Left forelimb (tissue), 1 donor: Measurements from ENCODE around the gene ARHGEF6.
"Not testable (repeated sequence)": the region's sequence is repeated elsewhere in the genome, so short reads cannot be mapped to it uniquely, and the experiment has no call there.

Experiments
- DNase-seq: peaks from one replicate; pipeline ENCODE4 v3.0.0-alpha.2; 2018; ENCODE audit warnings: low spot score

Gene ARHGEF6, protein sequence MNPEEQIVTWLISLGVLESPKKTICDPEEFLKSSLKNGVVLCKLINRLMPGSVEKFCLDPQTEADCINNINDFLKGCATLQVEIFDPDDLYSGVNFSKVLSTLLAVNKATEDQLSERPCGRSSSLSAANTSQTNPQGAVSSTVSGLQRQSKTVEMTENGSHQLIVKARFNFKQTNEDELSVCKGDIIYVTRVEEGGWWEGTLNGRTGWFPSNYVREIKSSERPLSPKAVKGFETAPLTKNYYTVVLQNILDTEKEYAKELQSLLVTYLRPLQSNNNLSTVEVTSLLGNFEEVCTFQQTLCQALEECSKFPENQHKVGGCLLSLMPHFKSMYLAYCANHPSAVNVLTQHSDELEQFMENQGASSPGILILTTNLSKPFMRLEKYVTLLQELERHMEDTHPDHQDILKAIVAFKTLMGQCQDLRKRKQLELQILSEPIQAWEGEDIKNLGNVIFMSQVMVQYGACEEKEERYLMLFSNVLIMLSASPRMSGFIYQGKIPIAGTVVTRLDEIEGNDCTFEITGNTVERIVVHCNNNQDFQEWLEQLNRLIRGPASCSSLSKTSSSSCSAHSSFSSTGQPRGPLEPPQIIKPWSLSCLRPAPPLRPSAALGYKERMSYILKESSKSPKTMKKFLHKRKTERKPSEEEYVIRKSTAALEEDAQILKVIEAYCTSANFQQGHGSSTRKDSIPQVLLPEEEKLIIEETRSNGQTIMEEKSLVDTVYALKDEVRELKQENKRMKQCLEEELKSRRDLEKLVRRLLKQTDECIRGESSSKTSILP

DNA sequence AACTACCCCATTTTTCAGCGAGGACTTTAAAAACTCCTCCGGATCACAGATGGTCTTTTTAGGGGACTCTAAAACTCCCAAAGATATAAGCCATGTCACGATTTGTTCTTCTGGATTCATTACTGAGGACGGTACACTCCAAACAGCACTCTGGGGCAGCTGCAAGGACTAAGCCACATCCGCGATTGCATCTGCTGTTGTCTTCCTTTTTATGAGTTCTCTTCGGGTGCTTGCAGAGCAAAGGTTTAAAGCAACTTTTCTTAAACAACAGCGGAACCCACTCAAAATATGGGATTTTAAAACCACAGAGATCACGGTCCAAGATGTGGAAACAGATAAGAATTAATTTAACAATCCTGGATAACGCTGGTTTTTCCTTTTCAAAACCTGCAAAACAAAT lies at the start of gene ARHGEF6:
Gene ARHGEF6, minus strand, starts transcription at position 170 of the 400 bp plus-strand sequence. Its CDS starts 50 bp downstream, at position 120.
- no peak for DNase-seq

DNA sequence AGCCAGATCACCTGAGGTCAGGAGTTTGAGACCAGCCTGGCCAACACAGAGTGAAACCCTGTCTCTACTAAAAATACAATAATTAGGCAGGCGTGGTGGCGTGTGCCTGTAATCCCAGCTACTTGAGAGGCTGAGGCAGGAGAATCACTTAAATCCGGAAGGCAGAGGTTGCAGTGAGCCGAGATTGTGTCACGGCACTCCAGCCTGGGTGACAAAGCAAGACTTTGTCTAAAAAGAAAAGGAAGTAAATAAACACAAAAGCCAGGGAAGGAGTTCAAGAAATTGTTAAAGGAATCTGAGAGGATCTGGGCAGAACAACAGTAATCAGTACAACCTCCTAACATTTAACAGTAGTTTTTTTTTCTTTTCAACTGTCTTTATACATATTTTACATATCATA lies 48.7 kb upstream of the ARHGEF6 start:
- DNase-seq, result no peak

DNA sequence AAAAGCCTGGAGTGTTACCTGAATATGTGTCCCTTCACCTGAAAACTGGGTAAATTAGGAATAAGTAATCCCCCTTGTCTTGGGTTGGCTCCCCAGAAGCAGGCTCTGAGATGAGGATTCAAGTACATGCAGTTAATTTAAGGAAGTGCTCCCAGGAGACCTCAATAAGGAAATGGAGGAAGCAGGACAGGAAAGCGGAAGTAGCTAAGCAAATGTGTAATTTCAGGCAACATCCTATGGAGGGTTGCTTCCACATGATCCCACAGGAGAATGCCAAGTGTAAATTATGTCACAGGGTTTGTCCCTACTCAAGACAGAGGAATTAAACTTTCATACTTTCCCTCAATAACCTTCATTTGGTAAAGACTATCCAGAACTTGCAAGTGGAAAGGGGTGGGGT lies 48.1 kb upstream of the ARHGEF6 start:
- DNase-seq, result no peak

DNA sequence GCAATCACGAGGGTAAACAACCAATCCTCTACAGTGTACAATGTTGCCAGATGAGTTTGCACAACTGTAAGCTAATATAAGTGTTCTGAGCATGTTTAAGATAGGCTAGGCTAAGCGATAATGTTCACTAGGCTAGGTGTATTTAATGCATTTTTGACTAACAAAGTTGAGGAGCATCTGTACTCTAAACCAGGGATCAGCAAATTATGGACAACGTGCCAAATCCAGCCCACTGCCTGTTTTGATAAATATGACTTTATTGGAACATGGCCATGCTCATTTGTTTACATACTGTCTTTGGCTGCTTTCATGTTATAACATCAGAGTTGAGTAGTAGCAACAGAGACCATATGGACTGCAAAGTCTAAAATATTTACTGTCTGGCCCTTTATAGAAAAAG lies 46.3 kb upstream of the ARHGEF6 start:
- DNase-seq, result no peak

DNA sequence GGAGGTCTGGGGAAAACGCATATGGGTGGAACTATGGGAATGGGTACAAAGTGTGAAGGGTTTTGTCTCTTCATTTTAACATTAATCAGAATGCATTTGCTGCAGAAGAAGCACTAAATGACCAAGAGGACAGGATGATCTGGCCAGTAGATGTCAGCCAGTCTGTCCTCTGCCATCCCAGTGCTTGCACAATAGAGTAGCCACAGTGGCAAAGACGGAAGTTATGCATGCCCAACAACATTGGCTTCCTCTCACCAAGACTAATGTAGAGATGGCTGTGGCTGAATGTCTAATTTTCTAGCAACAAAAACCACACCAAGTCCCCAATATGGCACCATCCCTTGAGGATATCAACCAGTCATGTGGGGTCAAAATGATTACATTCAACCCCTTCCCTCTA lies 45.0 kb upstream of the ARHGEF6 start:
- no peak for DNase-seq

DNA sequence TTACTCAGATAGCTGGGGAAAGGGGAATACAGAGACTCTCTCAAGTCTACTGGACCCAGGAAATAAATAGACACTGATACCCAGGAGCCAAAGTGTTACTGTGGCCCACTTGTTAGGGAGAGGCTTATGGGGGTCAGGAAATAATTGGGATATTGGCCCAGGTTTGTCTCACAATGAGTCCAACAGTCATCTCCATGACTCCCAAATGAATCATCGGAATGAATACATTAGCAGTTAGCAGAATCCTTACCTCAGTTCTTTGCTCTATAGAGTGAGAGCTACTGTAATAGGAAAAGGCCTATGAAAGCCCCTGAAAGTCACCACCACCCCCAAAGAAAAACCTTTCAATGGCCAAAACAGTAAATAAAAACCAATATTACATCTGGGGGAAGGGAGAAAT lies 42.4 kb upstream of the ARHGEF6 start:
- no peak for DNase-seq

DNA sequence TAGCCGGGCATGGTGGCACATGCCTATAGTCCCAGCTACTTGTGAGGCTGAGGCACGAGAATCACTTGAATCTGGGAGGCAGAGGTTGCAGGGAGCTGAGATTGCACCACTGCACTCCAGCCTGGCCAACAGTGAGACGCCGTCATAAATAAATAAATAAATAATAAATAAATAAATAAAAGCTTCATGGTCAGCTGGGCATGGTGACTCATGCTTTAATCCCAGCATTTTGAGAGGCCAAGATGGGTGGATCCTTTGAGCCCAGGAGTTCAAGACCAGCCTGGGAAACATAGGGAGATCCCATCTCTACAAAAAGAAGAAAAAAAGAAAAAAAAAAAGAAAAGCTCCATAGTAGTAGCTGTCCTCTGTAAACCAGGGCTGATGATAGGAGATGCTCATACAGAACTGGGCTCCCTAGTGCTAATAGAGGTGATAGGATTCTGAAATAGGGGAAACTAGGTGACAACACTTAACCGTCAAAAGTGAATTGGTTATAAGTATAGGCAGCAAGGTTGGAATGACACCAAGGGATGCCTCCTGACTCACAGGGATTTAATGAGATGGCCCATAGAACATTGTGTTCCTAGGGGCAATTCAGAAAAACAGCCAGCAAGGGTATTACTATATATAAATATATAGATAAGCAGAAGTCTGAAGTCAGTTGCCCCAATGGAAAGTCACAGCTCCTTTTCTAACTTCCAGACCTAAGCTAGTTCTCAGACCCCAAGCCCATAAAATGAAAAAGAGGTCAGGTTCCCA lies 41.8 kb upstream of the ARHGEF6 start:
- no peak for DNase-seq

DNA sequence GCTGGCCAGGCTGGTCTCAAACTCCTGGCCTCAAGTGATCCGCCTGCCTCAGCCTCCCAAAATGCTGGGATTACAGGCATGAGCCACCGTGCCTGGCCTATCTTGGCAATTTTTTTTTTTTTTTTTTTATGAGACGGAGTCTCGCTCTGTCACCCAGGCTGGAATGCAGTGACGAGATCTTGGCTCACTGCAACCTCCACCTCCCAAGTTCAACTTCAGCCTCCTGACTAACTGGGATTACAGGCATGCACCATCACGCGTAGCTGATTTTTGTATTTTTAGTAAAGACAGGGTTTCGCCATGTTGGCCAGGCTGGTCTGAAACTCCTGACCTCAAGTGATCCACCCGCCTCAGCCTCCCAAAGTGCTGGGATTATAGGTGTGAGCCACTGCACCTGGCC lies 39.0 kb upstream of the ARHGEF6 start:
- DNase-seq, result not testable (repeated sequence)

DNA sequence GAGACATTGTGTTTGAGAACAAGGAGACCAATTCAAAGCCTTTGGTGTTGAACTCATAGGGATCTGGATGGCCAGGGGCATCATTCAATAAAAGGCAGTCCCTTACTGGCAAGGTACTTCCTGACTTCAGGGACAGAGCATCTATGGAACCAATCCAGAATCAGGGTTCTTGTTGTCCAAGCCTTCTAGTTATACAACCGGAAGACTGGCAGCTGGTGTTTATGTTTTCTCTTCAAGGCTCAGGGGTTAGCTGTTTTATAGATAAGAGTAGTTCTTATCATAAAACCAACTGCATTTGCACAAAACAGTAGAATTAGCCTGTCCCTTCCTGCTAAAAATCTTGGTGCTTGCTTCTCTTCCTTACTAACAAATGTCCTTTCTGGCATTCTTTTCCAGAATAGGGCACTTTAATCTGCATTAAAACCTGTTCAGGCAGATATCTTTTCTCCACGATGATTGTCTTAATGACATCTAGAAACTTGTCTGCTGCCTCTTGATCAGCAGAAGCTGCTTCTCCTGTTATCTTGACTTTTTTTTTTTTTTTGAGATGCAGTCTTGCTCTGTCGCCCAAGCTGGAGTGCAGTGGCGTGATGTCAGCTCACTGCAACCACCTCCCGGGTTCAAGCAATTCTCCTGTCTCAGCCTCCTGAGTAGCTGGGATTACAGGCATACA lies 38.4 kb upstream of the ARHGEF6 start:
- no peak for DNase-seq

DNA sequence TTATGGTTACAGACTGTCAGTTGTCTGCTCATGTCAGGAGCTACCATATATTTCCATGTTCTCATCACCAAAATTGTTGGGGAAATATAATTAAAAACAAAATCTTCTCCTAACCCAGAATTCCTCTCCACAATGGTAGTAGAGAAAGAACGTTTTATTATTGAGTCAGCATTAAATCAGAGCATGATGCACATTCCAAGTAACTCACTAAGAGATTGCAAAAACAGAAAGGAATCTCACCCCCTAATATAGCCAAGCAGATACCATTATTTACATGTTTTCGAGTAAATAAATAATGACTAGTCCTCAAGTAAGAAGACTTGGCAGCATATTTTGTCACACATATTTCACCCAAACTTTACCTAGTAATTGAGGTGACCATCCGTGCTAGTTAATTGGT lies 36.2 kb upstream of the ARHGEF6 start:
- no peak for DNase-seq

DNA sequence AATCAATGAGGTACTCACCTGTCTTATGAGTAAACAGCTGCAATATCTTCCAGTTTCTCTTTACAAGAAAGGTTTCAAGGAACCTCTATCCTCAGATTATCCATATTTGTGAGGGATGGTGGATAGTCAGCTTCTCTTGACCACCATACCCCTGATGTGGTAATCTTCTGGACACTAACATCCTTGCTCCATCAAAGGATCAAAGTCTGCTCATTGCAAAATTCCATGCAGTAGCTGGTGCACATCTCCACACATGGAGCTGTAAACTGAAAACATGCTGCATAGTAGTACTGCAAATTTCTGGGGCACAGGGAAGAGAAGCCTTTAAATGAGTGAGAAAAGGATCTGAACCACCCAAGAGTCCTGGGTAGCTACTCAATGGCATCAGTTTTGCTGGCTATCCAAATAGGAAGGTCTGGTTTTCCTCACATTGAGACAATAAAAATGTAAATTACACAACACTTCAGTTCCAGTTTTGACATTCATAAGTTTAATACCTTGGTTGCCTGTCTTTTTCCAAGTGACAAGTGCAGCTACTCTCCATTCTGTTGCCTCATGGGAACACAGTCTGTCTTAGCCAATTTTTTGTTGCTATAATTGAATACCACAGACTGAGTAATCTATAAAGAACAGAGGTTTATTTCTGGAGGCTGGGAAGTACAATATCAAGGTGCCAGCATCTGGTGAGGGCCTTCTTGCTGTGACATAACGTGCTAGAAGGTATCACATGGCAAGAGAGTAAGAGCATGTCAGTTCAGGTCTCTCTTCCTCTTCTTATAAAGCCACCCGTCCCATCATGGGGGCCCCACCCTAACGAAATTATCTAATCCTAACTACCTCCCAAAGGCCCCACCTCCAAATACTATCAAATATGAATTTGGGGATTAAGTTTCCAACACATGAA lies 34.4 kb upstream of the ARHGEF6 start:
- DNase-seq, result no peak

DNA sequence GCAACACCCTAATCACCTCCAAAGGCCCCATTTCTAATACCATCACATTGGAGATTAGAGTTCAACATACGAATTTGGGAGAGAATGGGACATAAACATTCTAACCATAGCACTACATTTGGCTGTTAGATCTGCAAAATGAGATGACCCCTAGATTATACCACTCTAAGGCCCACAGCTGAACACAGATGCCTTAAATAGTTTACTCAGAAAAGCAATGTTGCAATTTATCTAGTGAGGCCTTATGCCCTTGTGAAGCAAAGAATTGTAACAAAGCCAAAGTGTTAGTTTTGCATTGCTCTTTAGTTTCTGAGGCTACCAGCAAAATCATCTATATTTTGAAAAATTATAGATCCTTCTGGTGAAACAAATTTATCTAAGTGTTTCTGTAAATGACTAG lies 31.6 kb upstream of the ARHGEF6 start:
- DNase-seq, result no peak

DNA sequence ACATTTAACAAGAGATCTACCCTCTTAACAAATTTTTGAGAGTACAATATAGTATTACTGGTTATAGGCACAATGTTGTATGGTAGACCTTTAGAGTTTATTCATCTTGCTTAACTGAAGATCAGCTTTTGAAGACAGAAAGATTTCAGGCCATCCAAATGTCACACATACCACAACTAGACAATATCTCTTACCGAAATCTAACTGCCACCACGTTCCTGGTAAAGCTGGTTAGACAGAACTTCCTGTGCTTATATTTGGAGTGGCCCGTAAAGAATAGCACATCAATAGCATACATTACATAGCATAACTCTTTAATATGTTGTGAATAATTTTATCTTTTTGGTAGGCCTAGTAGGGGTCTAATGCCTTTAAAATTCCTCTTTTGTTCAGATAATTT lies 29.8 kb upstream of the ARHGEF6 start:
- DNase-seq, result no peak

DNA sequence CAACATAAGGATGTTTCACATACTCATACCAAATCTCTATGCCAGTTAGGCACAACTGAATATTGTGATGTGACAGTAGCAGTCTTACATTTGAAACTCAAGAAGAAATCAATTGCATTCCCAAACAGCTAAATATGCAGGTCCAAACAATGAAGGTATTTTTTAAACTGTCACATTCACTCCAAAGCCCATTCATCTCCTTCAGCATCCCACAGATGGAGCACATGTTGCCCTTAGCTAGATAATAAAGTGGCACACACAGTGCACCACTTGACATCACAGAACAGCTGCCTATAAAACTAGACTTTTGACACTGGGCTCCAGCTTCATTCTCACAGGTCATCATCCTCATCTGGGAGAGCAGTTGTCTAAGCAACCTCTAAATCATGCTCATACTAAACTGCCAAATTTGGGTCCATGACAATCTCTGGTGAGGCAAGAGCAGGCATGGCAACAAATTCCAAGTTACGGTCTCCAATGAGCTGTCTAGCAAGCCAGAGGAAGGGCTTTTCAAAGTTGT lies 26.2 kb upstream of the ARHGEF6 start:
- no peak for DNase-seq

DNA sequence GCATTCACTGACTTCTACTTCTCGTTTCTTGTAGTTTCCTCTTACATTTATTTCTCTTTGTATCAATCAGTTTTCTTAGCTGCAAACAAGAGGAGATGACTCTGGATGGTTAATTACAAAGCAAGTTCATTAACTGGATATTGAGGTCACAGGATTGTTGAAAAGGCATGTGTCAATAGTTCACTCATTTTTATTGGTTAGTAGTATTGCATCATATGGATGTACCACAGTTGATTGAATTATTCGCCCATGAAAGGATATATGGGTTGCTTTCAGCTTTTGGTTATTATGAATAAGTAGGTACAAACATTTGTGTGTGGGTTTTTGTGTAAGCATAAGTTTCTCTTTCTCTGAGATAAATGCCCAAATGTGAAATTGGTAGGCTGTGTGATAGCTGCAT lies 21.8 kb upstream of the ARHGEF6 start:
- DNase-seq, result no peak

DNA sequence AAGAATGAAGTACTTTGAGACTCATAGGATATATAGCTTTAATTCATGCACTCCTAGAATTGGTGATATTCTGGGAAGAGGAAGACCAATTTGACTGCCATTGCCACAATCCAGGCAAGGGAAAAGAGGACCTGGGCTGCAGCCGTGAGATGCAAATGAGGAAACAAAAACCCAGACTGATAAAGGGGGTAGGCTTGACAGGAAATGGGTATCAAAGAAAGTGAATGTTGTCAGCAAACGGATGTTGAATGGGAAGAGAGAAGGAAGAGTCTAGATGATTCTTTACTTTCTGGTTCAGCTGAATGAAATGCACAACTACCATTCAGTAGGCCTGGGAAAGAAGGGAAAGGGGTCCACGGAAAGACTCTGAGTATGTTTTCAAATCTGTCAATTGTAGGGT lies 17.1 kb upstream of the ARHGEF6 start:
- DNase-seq, result no peak

DNA sequence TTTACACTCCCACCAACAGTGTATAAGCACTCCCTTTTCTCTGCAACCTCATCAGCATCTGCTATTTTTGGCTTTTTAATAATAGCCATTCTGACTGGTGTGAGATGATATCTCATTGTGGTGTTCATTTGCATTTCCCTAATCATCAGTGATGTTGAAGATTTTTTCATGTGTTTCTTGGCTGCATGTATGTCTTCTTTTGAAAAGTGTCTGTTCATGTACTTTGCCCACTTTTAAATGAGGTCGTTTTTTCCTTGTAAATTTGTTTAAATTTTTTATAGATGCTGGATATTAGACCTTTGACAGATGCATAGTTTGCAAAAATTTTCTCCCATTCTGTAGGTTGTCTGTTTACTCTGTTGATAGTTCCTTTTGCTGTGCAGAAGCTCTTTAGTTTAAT lies 14.4 kb upstream of the ARHGEF6 start:
- not testable (repeated sequence) for DNase-seq

DNA sequence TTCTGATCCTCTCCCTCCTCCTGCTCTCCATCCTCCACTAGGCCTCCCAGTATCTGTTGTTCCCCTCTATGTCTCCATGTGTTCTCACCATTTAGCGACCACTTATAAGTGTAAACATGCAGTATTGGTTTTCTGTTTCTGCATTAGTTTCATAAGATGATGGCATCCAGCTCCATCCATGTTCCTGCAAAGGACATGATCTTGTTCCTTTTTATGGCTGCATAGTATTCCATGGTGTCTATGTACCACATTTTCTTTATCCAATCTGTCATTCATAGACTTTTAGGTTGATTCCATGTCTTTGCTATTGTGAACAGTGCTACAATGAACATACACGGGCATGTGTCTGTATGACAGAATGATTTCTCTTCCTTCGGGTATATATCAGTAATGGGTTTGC lies 13.9 kb upstream of the ARHGEF6 start:
- not testable (repeated sequence) for DNase-seq

DNA sequence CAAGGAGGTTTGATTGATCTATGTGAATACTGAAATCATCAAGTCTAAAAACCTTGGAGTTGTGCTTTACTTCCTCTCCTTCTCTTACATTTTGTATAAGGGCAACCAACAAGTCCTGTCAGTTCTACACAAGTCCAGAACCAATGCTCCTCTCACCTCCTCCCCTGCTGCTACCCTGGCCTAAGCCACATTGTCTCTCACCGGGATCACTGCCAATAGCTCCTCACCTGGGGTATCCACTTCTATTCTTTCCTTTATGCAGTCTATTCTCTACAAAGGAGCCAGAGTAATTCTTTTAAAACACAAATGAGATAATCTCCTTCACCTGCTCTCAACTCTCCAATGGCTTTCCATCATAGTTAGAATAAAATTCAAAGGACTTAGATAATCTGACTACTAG lies 13.3 kb upstream of the ARHGEF6 start:
- no peak for DNase-seq

DNA sequence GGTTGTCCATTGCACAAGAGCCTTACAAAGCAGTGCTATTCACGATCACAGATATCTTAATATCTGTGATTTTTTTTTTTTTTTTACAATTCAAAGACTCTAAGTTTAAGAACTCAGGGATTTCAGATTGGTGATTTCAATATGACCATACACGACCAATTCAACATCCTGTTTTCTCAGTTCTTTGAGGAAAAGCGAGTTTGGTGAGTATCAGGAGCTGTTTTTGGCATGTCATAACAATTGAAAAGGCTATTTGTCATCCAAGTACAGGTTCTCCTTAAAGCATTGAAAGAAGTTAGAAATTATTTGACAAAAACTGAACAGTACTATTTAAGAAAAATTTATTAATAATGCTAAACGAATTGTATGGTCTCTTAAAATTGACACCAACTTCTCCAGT lies 9.1 kb upstream of the ARHGEF6 start:
- DNase-seq, result no peak

DNA sequence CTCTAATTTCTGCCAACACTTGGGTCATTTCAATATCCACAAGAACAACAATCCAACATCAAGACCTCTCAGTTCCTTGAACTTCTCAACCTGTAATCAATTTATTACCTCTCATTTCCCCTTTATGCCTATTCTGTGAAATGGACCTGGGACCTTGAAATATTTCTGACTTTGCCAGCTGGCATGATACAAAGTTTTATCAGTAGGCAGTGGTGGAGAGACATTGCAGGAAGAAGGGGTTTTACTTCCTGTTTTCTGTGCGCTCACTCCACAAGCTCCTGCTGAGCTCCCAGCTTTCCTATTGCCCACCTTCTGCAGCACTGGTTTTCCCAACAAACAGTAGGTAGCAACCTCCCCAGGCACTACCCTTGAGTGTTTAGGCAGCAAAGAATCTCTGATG lies 3.5 kb upstream of the ARHGEF6 start:
- DNase-seq, result no peak
